ENCODE measurements around the gene CPSF3. TPM values are rescaled to one million over a fixed set of nuclear protein-coding genes. Genes with fewer than 3 reads are reported as not detected.

Gene CPSF3
- total RNA-seq, 1 donor from 2014 or later, result 60.4 TPM

DNA sequence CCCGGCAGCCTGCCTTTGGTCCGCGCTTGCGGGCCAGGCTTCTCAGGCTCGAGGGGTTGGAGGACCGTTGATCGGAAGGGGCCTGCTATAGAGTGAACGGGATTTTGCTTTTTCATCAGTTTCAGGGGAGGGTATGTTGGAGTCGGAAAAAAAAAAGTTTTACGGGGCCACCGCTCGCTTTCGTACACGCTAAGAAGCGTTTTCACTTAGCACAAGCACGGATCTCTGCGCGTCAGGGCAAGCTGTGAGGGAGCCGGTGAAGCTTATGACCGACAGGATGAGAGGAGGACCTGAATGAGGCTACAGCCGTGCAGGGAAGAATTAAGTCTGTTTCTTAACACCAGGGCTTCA is 443 bp downstream of the CPSF3 start:
- Mint-ChIP-seq H3K36me3 (ENCODE audit: insufficient read depth) (no peaks in the 10 kb centered on the region), H3K9me3 (ENCODE audit: low read depth) (no peaks in the 10 kb centered on the region), H3K4me1 (ENCODE audit: low read depth) (peaks cover 10% of the 10 kb centered on the region), H3K4me3 (ENCODE audit: low read depth) (no peak overlapping the region), H3K27ac (no peak overlapping the region), H3K27me3 (peaks cover 5% of the 10 kb centered on the region)
- TF ChIP-seq, protein P1, sequence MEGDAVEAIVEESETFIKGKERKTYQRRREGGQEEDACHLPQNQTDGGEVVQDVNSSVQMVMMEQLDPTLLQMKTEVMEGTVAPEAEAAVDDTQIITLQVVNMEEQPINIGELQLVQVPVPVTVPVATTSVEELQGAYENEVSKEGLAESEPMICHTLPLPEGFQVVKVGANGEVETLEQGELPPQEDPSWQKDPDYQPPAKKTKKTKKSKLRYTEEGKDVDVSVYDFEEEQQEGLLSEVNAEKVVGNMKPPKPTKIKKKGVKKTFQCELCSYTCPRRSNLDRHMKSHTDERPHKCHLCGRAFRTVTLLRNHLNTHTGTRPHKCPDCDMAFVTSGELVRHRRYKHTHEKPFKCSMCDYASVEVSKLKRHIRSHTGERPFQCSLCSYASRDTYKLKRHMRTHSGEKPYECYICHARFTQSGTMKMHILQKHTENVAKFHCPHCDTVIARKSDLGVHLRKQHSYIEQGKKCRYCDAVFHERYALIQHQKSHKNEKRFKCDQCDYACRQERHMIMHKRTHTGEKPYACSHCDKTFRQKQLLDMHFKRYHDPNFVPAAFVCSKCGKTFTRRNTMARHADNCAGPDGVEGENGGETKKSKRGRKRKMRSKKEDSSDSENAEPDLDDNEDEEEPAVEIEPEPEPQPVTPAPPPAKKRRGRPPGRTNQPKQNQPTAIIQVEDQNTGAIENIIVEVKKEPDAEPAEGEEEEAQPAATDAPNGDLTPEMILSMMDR (IDR thresholded peaks at IDR 0.05; ENCODE audit: unreplicated experiment), result no peak
- no peak for DNase-seq (ENCODE audit: low spot score, unreplicated experiment)

DNA sequence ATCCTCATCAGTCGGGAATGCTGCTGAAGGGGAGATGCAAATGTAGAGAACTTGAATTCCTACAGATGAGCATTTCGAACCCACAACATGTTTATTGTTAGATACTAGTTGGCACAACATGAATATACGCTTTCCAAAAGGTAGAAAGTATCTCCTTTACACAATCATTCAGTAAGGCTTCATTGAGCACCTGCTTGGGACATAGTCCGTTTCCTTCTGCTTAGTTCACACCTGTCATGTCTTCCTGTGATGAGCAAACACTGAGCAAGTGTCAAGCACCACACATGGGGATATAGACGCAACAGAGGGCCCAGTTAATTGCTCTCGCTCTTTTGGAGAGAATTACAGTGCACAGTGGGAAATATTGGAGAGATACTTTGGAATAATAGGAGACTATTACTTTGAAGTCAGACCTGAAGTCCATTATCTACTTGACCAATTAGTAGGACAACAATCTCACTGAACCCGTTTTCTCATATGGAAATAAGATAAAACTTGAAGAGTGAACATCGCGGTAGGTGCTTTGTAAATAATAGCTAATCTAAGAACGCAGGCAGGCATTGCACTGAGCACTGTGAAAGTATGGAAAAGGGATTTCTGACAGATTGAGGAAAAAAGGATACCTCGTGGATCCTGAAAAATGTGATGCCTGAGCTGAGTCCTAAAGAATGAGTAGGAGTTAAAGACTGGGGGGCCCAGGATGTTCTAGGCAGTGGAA is 1.2 kb downstream of the CPSF3 start:
- peaks cover 10% of the 10 kb centered on the region for H3K4me1 Mint-ChIP-seq (ENCODE audit: low read depth)
- no peak overlapping the region for H3K4me3 Mint-ChIP-seq (ENCODE audit: low read depth)
- TF ChIP-seq, protein P1 (IDR thresholded peaks at IDR 0.05; ENCODE audit: unreplicated experiment), result no peak
- no peak overlapping the region for H3K27ac Mint-ChIP-seq
- H3K27me3 Mint-ChIP-seq, result peaks cover 5% of the 10 kb centered on the region
- no peaks in the 10 kb centered on the region for H3K9me3 Mint-ChIP-seq (ENCODE audit: low read depth)
- no peak for DNase-seq (ENCODE audit: low spot score, unreplicated experiment)
- no peaks in the 10 kb centered on the region for H3K36me3 Mint-ChIP-seq (ENCODE audit: insufficient read depth)

DNA sequence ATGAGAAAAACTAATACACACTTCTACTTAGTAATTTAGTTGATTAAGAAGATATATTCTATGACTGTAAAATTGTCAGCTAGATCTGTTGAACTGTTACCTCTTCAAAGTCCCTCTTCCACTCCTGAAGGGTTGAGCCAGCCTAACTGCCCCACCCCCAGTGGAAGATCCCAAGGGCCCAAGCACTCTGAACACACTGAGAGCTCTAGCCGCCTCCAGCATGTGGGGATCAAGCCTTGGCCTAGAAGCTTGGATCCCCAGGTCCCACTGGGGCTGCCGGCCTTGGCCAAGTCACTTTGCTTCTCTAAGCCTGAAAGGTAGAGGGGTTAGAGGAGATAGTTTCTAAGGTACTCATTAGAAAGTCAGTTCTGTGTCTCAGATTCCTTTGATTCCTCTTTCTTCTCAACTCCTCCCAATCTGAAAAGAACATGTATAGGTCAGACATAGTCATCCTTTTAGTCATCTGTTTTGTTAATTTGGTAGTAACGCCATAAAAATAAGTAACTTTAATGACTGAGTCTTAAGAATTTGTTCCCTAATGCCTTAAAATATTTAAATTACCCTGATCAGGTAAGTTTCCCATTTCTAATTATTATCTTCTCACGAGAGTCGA is 5.6 kb downstream of the CPSF3 start:
- Mint-ChIP-seq H3K4me3 (ENCODE audit: low read depth) (no peak overlapping the region), H3K27ac (no peak overlapping the region), H3K4me1 (ENCODE audit: low read depth) (no peaks in the 10 kb centered on the region), H3K36me3 (ENCODE audit: insufficient read depth) (peaks cover 20% of the 10 kb centered on the region), H3K9me3 (ENCODE audit: low read depth) (no peaks in the 10 kb centered on the region), H3K27me3 (no peaks in the 10 kb centered on the region)
- TF ChIP-seq, protein P1 (IDR thresholded peaks at IDR 0.05; ENCODE audit: unreplicated experiment), result no peak
- DNase-seq (ENCODE audit: low spot score, unreplicated experiment), result no peak

DNA sequence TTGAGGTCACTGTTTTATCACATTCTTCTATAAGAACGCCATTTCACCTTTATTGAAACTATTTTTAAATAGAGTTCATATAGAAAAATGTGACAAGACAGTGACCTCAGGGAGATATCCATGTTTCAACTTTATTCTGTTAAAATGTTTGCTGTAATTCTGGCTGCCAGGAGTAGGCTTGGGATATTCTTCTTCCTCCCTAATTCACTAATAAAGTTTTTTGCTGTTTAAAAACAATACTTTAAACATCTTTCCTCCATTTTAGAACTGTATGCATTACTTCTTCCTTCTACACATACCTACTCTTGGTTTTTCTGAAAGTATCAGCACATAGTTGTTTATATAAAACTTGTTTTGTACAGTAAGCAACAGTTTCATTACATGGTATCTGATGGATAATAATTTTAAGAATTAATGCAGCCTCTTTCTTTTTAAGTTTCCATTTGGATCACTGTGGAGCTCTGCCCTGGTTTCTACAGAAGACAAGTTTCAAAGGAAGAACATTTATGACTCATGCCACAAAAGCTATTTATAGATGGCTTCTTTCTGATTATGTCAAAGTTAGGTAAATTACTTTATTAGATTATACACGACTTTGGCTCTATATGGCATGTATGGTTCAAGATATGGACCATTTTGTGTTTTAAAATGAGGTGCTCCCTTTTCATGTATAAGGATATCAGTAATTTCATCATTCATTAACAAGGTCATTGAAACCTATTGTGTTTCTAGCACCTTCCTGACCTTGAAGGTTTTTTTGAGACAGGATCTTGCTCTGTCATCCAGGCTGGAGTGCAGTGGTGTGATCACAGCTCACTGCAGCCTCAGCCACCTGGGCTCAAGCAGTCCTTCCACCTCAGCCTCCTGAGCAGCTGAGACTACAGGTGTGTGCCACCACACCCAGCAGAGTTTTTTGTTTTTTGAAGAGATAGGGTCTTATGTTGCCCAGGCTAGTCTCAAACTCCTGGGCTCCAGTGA is 7.2 kb downstream of the CPSF3 start:
- Mint-ChIP-seq H3K36me3 (ENCODE audit: insufficient read depth) (peaks cover 23% of the 10 kb centered on the region), H3K4me3 (ENCODE audit: low read depth) (no peak overlapping the region), H3K27me3 (no peaks in the 10 kb centered on the region), H3K4me1 (ENCODE audit: low read depth) (no peaks in the 10 kb centered on the region), H3K9me3 (ENCODE audit: low read depth) (no peaks in the 10 kb centered on the region), H3K27ac (no peak overlapping the region)
- no peak for DNase-seq (ENCODE audit: low spot score, unreplicated experiment)
- TF ChIP-seq, protein P1 (IDR thresholded peaks at IDR 0.05; ENCODE audit: unreplicated experiment), result no peak

DNA sequence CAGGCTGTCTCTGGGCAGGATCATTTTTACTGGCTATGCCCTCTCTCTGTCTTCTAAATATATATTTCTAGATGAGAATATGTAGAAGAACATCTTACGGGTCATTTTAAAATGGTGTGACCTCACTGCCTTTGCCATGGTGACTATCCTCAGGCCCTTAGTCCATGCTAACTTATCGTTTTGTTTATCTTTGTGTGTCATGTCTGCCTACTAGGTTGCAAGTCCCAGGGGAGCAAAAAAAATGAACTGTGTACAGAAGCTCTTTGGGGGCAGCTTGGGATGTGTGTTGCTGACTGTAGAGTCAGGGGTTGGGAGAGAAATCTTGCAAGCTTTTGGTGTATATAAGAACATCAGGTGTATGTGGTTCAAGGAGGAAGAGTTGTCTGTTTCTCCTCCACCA is 11.0 kb downstream of the CPSF3 start:
- peaks cover 38% of the 10 kb centered on the region for H3K36me3 Mint-ChIP-seq (ENCODE audit: insufficient read depth)
- H3K4me1 Mint-ChIP-seq (ENCODE audit: low read depth), result no peaks in the 10 kb centered on the region
- no peak overlapping the region for H3K27ac Mint-ChIP-seq
- H3K27me3 Mint-ChIP-seq, result no peaks in the 10 kb centered on the region
- no peaks in the 10 kb centered on the region for H3K9me3 Mint-ChIP-seq (ENCODE audit: low read depth)
- TF ChIP-seq, protein P1 (IDR thresholded peaks at IDR 0.05; ENCODE audit: unreplicated experiment), result no peak
- H3K4me3 Mint-ChIP-seq (ENCODE audit: low read depth), result no peak overlapping the region
- DNase-seq (ENCODE audit: low spot score, unreplicated experiment), result no peak
